Smooth muscle cell (in vitro differentiated cells): ENCODE results near the gene TALDO1. TPM values are rescaled to one million over a fixed set of nuclear protein-coding genes. Genes with fewer than 3 reads are reported as not detected.

Source experiments
- DNase-seq: peaks from one replicate; lab custom pipeline; 2025; ENCODE audit not compliant: unreplicated experiment; lab: John Stamatoyannopoulos, UW
- H2AFZ ChIP-seq: fragments of 200-600 bp; sonication (generic); 2 replicates; pipeline ENCODE4 v1.6.0; 2016; ENCODE audit warnings: antibody characterized with exemption, low read depth, mild to moderate bottlenecking
- H3F3A ChIP-seq: fragments of 200-600 bp; sonication (generic); 2 replicates; pipeline ENCODE4 v1.6.0; 2017; ENCODE audit warnings: antibody characterized with exemption, low read depth
- H3K27ac ChIP-seq: fragments of 200-600 bp; sonication (generic); 2 replicates; pipeline ENCODE4 v1.5.1; 2016; ENCODE audit warnings: low read depth, mild to moderate bottlenecking
- H3K27me3 ChIP-seq: fragments of 200-600 bp; sonication (generic); 2 replicates; pipeline ENCODE4 v1.6.1; 2016; ENCODE audit warnings: low read depth, mild to moderate bottlenecking
- H3K36me3 ChIP-seq: fragments of 200-600 bp; sonication (generic); 2 replicates; pipeline ENCODE4 v1.5.1; 2016; ENCODE audit warnings: low read depth
- H3K4me1 ChIP-seq: fragments of 200-600 bp; sonication (generic); 2 replicates; pipeline ENCODE4 v1.5.1; 2016; ENCODE audit warnings: low read depth
- H3K4me2 ChIP-seq: fragments of 200-600 bp; sonication (generic); 2 replicates; pipeline ENCODE4 v1.6.0; 2016; ENCODE audit warnings: mild to moderate bottlenecking
- H3K4me3 ChIP-seq: fragments of 200-600 bp; sonication (generic); 2 replicates; pipeline ENCODE4 v1.5.1; 2016; ENCODE audit warnings: mild to moderate bottlenecking
- H3K79me2 ChIP-seq: fragments of 200-600 bp; sonication (generic); 2 replicates; pipeline ENCODE4 v1.6.0; 2016; ENCODE audit warnings: low read depth, mild to moderate bottlenecking
- H3K9ac ChIP-seq: fragments of 200-600 bp; sonication (generic); 2 replicates; pipeline ENCODE4 v1.6.0; 2016; ENCODE audit warnings: low read depth
- H3K9me3 ChIP-seq: fragments of 200-600 bp; sonication (generic); replicated peaks from 2 replicates; pipeline ENCODE4 v1.5.1; 2016; ENCODE audit warnings: low read depth
- H4K20me1 ChIP-seq: fragments of 200-600 bp; sonication (generic); 2 replicates; pipeline ENCODE4 v1.6.0; 2016; ENCODE audit warnings: low read depth
- CTCF ChIP-seq: fragments of 200-600 bp; sonication (generic); IDR thresholded peaks from 2 replicates; pipeline ENCODE4 v1.5.1; 2017; ENCODE audit warnings: borderline replicate concordance, mild to moderate bottlenecking, antibody characterized with exemption; ENCODE audit not compliant: insufficient read depth, poor library complexity, severe bottlenecking
- WGBS: methylation state at CpG from one replicate; pipeline ENCODE4 v1.1.7; 2016; ENCODE audit warnings: low lambda C conversion rate; 5-methylcytosine and 5-hydroxymethylcytosine counted together
- polyA plus RNA-seq: library from polyadenylated mRNA; unstranded; fragments of >200 nt; fragmentation: Nextera tagmentation; extraction: Ambion mirVana; gene quantifications from 2 replicates; pipeline ENCODE4 v1.2.1, GENCODE V29; 2016
- total RNA-seq: library from RNA; depleted of rRNA; stranded (reverse); fragments of >200 nt; gene quantifications from 2 replicates; pipeline ENCODE4 v1.2.3, GENCODE V29; 2014

The TALDO1 gene
- total and polyA plus RNA-seq, 2 experiments from 2014 or later = 100 to 155 TPM

- Histone ChIP-seq H3F3A (no peaks in the 10 kb centered on the region), H3K36me3 (no peaks in the 10 kb centered on the region), H3K4me1 (peaks cover 12% of the 10 kb centered on the region), H4K20me1 (peaks cover 60% of the 10 kb centered on the region), H3K79me2 (no peaks in the 10 kb centered on the region), H3K27ac (peak overlapping the region; percentile 49), H3K27me3 (no peaks in the 10 kb centered on the region), H3K4me3 (peak overlapping the region; percentile 74), H3K4me2 (peak overlapping the region; percentile 89), H3K9me3 (no peaks in the 10 kb centered on the region), H3K9ac (peak overlapping the region; percentile 44), H2AFZ (no peak overlapping the region)
- 57% methylated on average over 19 of the region's 30 CpGs for WGBS
- TF ChIP-seq CTCF = peak; percentile 31
- no peak for DNase-seq
Measured at GRCh38 chr11:706957-707816, 40.1 kb upstream of the TALDO1 start.

- WGBS = 74% methylated on average over 16 of the region's 16 CpGs
- DNase-seq = no peak
- Histone ChIP-seq H3K4me3 (peak overlapping the region; percentile 74), H3K27ac (peak overlapping the region; percentile 49), H3K9ac (no peak overlapping the region), H3K36me3 (no peaks in the 10 kb centered on the region), H3K79me2 (no peaks in the 10 kb centered on the region), H3K4me1 (peaks cover 12% of the 10 kb centered on the region), H3K4me2 (peak overlapping the region; percentile 89), H4K20me1 (peaks cover 62% of the 10 kb centered on the region), H3K27me3 (no peaks in the 10 kb centered on the region), H3F3A (no peaks in the 10 kb centered on the region), H2AFZ (no peak overlapping the region), H3K9me3 (no peaks in the 10 kb centered on the region)
- TF ChIP-seq CTCF = no peak
Measured at GRCh38 chr11:707817-708420, 39.3 kb upstream of the TALDO1 start.

- no peak for TF ChIP-seq CTCF
- no peak for DNase-seq
Measured at GRCh38 chr11:708511-708910, 38.8 kb upstream of the TALDO1 start.

More at GRCh38 chr11:708511-708910, 38.8 kb upstream of the TALDO1 start:
- no peaks in the 10 kb centered on the region for H3F3A ChIP-seq
- H3K4me3 ChIP-seq = no peak overlapping the region
- H3K79me2 ChIP-seq = no peaks in the 10 kb centered on the region
- peaks cover 12% of the 10 kb centered on the region for H3K4me1 ChIP-seq
- no peaks in the 10 kb centered on the region for H3K9me3 ChIP-seq
- WGBS = 94% methylated on average over 6 of the region's 7 CpGs
- no peaks in the 10 kb centered on the region for H3K27me3 ChIP-seq
- no peaks in the 10 kb centered on the region for H3K36me3 ChIP-seq
- no peak overlapping the region for H3K4me2 ChIP-seq
- H3K9ac ChIP-seq = no peak overlapping the region
- no peak overlapping the region for H2AFZ ChIP-seq
- no peak overlapping the region for H3K27ac ChIP-seq
- peaks cover 57% of the 10 kb centered on the region for H4K20me1 ChIP-seq
